Measurements from ENCODE around the gene CNOT8. TPM values are rescaled to one million over a fixed set of nuclear protein-coding genes. Genes with fewer than 3 reads are reported as not detected.
A peak's percentile ranks its signal among the peaks of the same experiment; 100 is the strongest.

CNOT8 gene
- total RNA-seq, 1 donor from 2014 or later = 101 TPM

GRCh38 chr5:154885439-154885838 is 27.0 kb downstream of the CNOT8 start:
- intact Hi-C loops (cut with DNase I) = no loop called here
- TF ChIP-seq CTCF (IDR thresholded peaks at IDR 0.05) = no peak
- H3K4me3 ChIP-seq = no peak overlapping the region
- H3K36me3 ChIP-seq = peaks cover 40% of the 10 kb centered on the region
- no peaks in the 10 kb centered on the region for H3K27me3 ChIP-seq
- no peak overlapping the region for H3K27ac ChIP-seq
- no peaks in the 10 kb centered on the region for H3K4me1 ChIP-seq
- DNase-seq (no peak), ATAC-seq (peak; percentile 56)
- peaks cover 22% of the 10 kb centered on the region for H3K9me3 ChIP-seq

- no peaks in the 10 kb centered on the region for H3K27me3 ChIP-seq
- peaks cover 89% of the 10 kb centered on the region for H3K36me3 ChIP-seq
- no peak for DNase-seq
- intact Hi-C loops (cut with DNase I) = no loop called here
- no peaks in the 10 kb centered on the region for H3K4me1 ChIP-seq
- H3K27ac ChIP-seq = no peak overlapping the region
- no peak for ATAC-seq
- H3K4me3 ChIP-seq = no peak overlapping the region
- no peaks in the 10 kb centered on the region for H3K9me3 ChIP-seq
- TF ChIP-seq CTCF (IDR thresholded peaks at IDR 0.05) = no peak
Measured at GRCh38 chr5:154892369-154892771, 33.9 kb downstream of the CNOT8 start.

- Histone ChIP-seq H3K27ac (no peak overlapping the region), H3K4me3 (no peak overlapping the region), H3K36me3 (peaks cover 89% of the 10 kb centered on the region), H3K9me3 (no peaks in the 10 kb centered on the region), H3K27me3 (no peaks in the 10 kb centered on the region), H3K4me1 (peaks cover 4% of the 10 kb centered on the region)
- DNase-seq (no peak), ATAC-seq (no peak)
- TF ChIP-seq CTCF (IDR thresholded peaks at IDR 0.05) = no peak
- intact Hi-C loops (cut with DNase I) = no loop called here
Measured at GRCh38 chr5:154893381-154893780, 35.0 kb downstream of the CNOT8 start.

GRCh38 chr5:154895606-154896561 is 37.5 kb downstream of the CNOT8 start:
- Histone ChIP-seq H3K27ac (no peak overlapping the region), H3K9me3 (no peaks in the 10 kb centered on the region), H3K27me3 (no peaks in the 10 kb centered on the region), H3K4me1 (peaks cover 23% of the 10 kb centered on the region), H3K4me3 (no peak overlapping the region), H3K36me3 (peaks cover 78% of the 10 kb centered on the region)
- no peak for DNase-seq
- TF ChIP-seq CTCF (IDR thresholded peaks at IDR 0.05) = no peak
- intact Hi-C loops (cut with DNase I) = no loop called here
- no peak for ATAC-seq

GRCh38 chr5:154896562-154897165 is 38.2 kb downstream of the CNOT8 start:
- Histone ChIP-seq H3K9me3 (no peaks in the 10 kb centered on the region), H3K4me3 (no peak overlapping the region), H3K4me1 (peaks cover 23% of the 10 kb centered on the region), H3K36me3 (peaks cover 78% of the 10 kb centered on the region), H3K27me3 (no peaks in the 10 kb centered on the region), H3K27ac (no peak overlapping the region)
- intact Hi-C loops (cut with DNase I) = no loop called here
- TF ChIP-seq CTCF (IDR thresholded peaks at IDR 0.05) = no peak
- ATAC-seq = no peak
- DNase-seq = no peak
